Measurements from ENCODE around the gene CDHR2.
"Not testable (repeated sequence)": the region's sequence is repeated elsewhere in the genome, so short reads cannot be mapped to it uniquely, and the experiment has no call there.

Gene CDHR2

DNA sequence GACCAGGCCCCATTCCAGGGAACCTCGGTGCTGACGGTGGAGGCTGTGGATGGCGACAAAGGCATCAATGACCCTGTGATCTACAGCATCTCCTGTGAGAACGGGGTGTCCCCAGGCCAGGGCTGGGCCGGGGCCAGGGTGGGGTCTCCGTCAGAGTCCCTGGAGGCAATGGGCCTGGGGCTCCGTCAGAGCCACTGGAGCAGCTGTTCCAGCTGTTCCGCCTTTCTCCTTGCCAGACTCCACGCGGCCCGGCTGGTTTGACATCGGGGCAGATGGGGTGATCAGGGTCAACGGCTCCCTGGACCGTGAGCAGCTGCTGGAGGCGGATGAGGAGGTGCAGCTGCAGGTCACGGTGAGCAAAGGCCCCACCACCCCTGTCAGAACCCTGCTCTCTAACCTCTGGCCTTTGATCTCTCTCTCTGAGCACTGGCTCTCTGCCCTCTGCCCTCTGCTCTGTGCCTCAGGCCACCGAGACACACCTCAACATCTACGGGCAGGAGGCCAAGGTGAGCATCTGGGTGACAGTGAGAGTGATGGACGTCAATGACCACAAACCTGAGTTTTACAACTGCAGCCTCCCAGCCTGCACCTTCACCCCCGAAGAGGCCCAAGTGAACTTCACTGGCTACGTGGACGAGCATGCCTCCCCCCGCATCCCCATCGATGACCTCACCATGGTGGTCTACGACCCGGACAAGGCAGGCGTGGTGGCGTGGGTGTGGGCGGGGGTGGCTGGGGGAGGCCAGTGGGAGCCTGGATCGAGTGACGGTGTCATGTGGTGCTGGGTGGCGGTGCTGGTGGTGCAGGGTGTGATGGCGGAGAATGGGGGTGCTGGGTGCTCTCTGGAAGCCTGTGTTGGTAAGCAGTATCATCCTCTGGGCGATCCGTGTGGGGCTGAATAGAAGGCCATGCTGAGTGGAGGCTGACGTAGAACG is 26.6 kb downstream of the CDHR2 start:
- DNase-seq = no peak

DNA sequence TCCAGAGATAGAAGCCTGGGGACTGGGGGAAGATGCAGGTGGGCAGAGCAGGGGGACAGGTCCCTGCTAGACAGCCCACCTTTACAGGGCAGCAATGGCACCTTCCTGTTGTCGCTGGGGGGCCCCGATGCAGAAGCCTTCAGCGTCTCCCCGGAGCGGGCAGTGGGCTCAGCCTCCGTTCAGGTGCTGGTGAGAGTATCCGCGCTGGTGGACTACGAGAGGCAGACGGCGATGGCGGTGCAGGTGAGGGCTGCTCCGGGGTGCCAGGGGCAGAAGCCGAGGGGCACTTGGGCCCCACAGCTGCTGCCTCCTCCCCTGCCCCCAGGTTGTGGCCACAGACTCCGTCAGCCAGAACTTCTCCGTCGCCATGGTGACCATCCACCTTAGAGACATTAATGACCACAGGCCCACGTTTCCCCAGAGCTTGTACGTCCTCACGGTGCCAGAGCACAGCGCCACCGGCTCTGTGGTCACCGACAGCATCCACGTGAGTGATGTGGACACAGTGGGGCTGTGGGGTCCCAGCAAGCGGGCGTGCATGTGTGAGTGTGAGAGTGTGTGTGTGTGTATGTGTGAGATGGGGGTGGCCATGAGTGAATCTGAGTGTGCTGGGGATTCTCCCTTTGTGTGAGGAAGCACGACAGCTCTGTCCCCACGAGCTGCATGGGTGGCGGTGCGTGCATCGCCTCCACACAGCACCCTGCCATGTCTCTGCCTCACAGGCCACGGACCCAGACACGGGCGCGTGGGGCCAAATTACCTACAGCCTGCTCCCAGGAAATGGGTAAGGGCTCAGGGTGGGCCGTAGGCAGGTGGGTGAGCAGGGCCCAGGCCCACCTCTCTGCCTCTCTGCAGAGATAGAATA is 28.4 kb downstream of the CDHR2 start:
- no peak for DNase-seq

DNA sequence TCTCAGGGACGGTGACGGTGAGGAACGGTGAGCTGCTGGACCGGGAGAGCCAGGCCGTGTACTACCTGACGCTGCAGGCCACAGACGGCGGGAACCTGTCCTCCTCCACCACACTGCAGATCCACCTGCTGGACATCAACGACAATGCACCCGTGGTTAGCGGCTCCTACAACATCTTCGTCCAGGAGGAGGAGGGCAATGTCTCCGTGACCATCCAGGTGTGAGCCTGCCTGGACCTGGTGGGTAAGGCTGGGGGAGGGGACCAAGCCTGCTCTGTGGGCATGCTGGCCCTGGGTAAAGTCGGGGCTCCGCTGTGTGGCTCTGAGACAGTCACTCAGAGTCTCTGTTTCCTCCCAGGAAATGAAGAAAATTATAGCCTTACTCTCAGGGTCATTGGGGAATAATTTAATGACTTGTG is 29.3 kb downstream of the CDHR2 start:
- no peak for DNase-seq

DNA sequence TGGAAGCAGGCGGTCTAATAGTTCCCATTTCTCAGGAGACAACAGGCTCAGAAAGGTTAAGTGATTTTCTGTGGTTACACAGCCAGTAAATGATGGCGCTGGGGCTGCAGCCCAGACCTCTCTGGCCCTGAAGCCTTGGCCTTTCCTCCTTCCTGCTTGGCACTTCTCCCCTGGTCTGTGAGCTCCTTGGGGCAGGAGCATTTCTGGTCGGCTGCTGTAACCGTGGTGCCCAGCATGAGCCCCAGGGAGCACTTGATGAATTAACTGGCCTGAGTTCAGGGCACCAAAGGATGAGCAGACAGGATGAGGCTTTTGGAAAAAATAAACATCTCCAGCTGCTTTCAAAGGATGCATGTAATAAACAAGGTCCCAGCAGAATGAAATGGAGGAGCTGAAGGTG is 30.2 kb downstream of the CDHR2 start:
- no peak for DNase-seq

DNA sequence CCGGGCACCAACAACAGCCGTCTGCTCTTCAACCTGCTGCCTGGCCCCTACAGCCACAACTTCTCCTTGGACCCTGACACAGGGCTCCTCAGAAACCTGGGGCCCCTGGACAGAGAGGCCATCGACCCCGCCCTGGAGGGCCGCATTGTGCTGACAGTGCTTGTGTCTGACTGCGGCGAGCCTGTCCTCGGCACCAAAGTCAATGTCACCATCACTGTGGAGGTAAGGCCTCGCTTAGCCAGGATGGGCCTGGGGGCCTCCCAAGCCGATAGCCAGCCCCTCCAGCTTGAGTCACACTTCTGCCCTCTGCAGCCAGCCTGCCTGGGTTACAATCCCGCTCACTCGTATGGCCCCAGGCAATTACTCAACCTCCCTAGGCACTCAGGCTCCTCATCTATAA is 32.2 kb downstream of the CDHR2 start:
- no peak for DNase-seq

DNA sequence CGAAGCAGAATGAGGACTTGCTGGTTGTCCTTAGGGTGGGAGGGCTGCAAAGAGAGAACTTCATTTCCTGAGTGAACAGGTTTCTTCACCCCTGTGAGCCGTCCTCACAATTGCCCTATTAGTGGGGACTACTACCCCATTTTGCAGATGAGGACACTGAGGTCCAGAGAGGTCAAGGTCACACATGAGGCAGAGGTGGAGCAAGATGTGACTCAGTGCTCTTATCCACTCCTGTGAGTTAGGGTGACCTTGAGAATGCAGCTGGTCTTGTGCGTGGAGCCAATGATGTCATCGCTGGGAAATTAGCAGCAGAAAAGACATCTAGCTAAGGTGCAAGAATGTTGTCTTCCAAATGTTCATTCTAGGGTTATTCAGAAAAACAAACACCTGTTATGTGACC is 33.9 kb downstream of the CDHR2 start:
- no peak for DNase-seq

DNA sequence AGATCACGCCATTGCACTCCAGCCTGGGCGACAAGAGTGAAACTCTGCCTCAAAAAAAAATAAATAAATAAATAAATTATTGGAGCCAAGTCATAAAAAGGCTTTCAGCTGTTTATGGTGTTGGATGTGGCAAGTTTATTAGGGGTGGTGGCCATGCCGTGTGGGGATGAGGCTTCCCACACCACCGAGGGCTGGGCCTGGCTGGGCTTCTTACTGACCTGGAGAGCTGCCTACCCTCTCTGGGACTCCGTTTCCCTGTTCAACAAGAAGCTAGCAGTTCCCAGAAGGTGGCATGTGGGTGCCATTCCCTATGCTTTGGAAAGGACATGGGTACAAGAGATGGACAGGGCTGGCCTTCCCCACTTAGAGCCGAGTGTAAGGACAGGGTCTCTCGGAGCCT is 38.3 kb downstream of the CDHR2 start:
- DNase-seq = no peak

DNA sequence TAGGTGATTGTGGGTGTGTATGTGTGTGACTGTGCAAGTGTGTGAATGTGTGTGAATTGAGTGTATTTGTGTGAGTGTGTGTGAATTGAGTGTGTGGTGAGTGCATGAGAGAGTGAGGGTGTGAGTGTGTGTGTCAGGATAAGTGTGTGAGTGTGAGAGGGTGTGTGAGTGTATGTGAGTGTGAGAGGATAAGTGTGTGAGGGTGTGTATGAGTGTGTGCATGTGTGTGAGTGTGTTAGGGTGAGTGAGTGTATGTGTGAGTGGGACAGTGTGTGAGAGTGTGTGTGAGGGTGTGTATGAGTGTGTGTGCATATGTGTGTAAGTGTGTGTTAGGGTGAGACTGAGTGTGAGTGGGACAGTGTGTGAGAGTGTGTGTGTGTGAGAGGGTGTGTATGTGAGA is 39.2 kb downstream of the CDHR2 start:
- DNase-seq = no peak

DNA sequence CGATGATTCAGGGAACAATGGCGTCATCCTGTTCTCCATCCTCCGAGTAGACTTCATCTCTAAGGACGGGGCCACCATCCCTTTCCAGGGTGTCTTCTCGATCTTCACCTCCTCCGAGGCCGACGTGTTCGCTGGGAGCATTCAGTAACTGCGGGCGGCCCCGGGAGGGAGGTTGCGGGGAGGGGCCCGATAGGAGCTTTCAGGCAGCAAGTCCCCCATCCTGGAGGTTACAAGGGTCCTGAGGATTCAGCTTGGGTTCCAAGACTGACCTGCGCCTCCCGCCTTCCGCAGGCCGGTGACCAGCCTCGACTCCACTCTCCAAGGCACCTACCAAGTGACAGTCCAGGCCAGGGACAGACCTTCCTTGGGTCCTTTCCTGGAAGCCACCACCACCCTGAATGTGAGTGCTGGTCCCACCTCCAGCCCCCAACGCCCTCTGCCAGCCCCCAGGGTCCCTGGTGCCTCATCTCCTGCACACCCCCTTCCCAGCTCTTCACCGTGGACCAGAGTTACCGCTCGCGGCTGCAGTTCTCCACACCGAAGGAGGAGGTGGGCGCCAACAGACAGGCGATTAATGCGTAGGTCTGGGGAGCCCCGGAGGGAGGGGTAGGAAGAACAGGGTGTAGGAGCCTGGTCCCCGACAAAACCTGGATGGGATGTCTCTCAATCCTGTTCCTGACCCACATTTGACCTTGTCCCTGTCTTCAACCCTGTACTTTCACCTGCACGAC is 40.1 kb downstream of the CDHR2 start:
- no peak for DNase-seq

DNA sequence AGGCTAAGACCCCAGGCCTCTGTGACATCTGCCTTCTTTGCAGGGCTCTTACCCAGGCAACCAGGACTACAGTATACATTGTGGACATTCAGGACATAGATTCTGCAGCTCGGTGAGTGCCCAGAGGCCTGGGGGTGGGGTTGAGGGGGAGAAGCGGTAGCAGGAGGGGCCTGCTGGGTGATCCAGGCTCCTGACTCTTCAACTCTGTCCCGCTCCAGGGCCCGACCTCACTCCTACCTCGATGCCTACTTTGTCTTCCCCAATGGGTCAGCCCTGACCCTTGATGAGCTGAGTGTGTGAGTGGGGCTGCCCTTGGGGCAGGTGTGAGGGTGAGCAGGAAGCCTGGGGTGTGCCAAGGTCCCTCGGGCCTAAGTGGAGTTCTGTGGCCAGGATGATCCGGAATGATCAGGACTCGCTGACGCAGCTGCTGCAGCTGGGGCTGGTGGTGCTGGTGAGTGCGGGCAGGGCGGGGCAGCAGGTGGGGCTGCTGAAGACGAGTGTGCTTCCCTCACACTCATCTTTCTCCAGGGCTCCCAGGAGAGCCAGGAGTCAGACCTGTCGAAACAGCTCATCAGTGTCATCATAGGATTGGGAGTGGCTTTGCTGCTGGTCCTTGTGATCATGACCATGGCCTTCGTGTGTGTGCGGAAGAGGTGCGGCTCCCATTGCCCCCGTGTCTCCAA is 41.0 kb downstream of the CDHR2 start:
- no peak for DNase-seq

DNA sequence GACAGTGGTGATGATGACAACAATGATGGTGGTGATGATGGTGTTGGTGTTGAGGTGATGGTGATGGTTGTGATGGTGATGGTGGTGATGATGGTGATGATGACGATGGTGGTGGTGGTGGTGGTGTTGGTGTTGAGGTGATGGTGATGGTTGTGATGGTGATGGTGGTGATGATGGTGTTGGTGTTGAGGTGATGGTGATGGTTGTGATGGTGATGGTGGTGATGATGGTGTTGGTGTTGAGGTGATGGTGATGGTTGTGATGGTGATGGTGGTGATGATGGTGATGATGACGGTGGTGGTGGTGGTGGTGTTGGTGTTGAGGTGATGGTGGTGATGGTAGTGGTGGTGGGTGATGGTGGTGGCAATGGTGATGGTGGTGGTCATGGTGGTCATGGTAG is 42.5 kb downstream of the CDHR2 start:
- not testable (repeated sequence) for DNase-seq

DNA sequence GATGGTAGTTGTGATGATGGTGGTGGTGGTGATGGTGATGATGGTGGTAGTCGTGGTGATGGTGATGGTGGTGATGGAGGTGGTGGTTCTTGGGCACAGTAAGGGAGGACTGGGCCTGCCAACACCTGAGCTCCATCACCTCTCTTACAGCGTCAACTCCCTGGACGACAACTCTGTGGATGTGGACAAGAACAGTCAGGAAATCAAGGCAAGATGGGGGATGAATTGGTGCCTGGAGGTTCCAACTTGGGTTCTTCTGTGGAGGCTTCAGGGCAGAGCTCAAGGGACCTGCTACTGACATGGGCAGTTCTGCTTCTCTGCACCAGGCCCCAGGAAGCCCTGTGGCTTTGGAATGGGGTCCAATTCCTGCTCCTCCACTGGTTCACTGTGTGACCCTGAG is 43.4 kb downstream of the CDHR2 start:
- no peak for DNase-seq

DNA sequence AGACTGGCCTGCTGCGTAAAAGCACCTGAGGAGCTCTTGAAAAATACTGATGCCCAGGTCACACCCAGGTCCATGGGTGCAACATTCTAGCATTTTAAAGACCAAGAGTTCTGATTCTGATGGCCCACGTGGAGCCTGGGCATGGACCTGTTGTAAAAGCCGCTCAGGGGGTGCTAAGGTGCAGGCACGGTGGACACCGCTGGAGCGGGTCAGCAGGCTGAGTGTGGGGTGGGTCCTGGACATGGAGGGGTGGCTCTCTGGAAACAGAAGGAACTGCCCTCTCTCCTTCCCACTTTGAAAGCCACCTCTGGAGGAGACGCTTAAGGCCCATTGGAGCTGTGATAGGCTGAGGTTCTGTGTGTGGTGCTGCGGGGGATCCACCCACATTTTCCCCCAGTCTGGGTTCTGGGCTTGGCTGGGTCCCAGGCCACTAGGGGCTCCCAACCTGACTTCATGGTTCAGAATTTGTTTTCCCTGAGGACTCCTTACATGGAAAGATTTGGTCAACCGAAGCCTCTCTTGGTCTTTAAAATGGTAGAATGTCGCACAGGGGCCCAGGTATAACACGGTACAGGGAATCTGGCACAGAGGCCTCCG is 44.2 kb downstream of the CDHR2 start:
- DNase-seq = no peak

DNA sequence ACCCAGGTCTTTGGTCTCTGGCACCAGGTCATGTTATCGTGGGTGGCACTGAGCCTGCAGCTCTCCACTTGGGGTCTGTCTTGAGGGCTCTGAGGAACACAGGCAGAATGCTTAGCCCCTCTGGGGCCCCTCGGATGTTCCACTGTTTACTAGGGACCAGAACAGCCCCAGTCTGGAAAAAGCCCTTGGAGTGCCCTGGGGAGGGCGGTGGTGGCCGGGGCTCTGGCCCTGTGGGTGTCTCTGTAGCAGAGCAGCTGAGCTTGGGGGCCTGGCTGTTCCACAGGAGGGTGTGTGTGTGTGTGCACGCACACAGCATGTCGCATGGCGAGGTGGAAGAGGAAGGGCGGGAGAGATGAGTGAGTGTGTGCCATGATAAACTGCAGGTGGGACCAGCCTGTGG is 45.4 kb downstream of the CDHR2 start:
- no peak for DNase-seq

DNA sequence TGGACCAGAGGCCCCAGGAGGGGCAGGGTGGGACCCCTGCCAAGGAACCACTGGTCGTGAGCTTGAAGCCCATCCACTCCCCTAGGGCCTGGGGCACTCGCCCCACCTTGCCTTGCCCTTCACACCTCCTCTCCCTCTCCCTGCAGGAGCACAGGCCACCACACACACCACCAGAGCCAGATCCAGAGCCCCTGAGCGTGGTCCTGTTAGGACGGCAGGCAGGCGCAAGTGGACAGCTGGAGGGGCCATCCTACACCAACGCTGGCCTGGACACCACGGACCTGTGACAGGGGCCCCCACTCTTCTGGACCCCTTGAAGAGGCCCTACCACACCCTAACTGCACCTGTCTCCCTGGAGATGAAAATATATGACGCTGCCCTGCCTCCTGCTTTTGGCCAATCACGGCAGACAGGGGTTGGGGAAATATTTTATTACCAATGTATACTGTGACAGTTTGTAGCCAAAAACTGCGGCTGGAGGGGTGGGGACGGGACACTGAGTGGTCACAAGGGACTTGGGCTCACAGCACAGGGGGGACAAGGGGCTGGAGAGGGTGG is 46.3 kb downstream of the CDHR2 start:
- no peak for DNase-seq

DNA sequence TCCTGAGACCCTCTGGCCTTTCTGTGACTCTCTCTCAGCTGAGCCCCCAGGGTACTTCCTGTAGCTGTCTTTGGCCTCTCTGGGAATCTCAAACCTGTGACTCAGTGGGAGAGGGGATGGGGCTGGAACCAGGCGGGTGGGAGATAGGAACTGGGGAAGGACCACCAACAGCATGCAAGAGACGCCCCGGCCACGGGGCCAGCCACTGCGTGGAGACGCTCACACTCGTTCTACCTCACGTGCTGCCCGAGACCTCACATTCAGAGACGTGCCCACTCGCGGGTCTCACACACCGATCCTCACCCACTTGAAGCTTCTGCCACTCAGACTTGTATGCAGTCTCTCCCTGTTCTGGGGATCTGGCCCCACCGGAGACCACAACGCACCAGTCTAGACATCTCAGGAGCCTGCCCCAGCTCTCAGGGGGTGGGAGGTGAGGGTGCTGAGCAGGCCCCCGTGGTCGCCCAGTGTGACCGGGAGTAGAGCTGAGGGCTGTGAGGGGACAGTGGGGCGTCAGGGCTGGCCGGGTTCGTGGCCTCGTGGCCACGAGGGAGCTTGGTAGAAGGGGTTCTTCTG is 47.0 kb downstream of the CDHR2 start:
- DNase-seq = no peak

DNA sequence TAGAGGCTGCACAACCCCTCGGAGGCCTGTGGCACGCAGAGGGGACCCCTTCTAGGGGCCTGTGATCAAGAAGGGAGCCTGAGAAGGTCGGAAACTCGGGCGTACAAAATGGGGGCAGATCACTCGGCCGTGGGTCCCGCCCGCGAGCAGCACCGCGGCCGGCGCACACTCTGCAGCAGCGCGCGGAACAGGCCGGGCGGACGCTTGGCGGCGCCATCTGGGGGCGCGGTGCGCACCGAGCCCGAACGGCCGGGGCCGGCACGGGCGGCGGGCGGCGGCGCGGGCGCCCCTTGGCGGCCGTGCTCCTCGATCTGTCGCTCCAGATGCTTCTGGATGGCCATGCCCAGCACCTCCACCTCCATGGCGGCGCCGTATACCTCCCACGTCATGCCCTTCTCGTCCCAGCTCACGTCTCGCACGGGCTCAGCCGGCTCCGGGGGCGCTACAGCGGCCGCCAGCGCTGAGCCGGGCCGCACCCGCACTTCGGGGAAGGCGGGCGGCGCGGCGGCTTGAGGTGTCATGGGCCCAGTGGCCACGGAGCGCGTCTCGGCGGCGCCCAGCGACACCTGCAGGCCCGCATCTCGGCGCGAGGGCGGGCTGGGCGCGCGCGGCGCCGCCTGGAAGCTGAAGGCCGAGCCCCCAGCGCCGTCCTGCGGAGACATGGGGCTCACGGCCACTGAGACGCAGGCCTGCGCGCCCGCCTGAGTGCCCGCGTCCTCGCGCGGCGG is 47.7 kb downstream of the CDHR2 start:
- DNase-seq = no peak

DNA sequence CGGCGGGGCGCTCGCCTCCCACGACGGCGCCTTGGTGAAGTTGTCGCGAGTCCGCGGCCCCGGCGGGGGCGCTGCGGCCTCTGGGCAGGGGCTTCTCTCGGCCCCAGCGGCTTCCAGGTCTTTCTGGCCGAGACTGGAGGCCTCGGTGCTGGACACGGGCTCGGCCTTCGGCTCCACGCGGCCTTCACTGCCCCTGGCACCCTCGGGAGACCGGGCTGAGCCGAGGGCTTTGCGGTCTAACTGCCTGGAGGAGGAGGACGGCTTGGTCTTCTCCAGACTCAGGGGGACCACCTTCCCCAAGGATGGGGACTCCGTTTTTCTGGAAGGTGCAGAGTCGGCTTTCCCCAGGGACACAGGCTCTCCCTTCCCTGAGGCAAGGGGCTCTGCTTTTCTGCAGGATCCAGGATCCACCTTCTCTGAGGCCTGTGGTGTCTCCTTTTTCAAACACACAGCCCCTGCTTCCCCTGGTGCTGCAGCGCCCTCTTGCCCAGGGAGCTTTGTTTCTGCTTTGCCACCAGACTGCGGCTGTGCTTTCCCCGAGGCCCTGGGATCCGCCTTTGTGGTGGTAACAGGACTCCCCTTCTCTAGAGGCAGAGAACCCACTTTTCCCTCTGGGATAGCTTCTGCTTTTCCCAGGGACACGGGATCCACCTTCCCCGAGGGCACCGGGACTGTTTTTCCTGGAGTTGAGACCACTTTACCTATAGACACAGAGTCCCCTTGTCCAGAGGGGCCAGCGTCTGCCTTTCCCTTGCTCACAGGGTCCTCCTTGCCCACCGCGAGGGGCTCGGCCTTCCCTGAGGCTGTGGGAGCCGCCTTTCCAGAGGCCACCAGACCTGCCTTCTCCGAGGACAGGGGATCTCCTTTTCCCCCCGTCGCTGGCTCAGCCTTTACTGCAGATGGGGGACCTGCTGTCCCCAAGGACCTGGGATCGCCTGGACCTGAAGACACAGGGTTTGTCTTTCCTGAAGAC is 48.6 kb downstream of the CDHR2 start:
- DNase-seq = no peak

DNA sequence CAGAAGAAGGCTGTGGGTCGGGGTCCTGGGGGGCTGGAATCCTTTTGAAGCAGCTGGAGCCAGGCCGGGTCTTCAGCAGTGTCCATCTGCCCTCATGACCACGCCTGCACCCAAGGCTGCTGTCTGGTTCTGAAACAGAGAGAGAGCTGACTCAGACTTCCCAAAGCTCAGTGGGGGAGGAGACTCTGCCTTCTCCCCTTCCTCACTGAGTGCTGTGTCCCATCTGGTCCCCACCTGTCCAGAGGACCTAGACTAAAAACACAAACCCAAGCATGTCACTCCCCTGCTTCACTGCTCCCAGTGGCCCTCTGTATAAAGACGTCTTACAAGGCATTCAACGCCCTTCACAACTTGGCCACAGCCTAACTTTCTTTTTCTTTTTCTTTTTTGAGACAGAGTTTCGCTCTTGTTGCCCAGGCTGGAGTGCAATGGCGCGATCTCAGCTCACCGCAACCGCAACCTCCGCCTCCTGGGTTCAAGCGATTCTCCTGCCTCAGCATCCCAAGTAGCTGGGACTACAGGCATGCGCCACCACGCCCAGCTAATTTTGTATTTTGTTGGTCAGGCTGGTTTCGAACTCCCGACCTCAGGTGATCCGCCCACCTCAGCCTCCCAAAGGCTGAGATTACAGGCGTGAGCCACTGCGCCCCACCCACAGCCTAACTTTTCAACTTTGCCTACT is 50.7 kb downstream of the CDHR2 start:
- DNase-seq = not testable (repeated sequence)

Measured in T1000 (cell line).